ENCODE measurements around the gene HLCS. TPM values are rescaled to one million over a fixed set of nuclear protein-coding genes. Genes with fewer than 3 reads are reported as not detected.

Gene HLCS
- total RNA-seq, 1 donor from 2014 or later, result 17.1 TPM

GRCh38 chr21:36769051-36769839 lies 197.2 kb downstream of the HLCS start:
- ATAC-seq (no peak), DNase-seq (no peak)
- no peak for TF ChIP-seq CTCF (IDR thresholded peaks at IDR 0.05)
- peaks cover 5% of the 10 kb centered on the region for H3K4me1 ChIP-seq
- H3K36me3 ChIP-seq, result no peaks in the 10 kb centered on the region
- intact Hi-C loops (cut with DNase I), result no loop called here
- H3K27ac ChIP-seq, result no peak overlapping the region
- no peaks in the 10 kb centered on the region for H3K9me3 ChIP-seq
- H3K27me3 ChIP-seq (ENCODE audit: low read depth), result no peaks in the 10 kb centered on the region
- H3K4me3 ChIP-seq, result no peak overlapping the region

GRCh38 chr21:36768496-36768895 lies 198.0 kb downstream of the HLCS start:
- Histone ChIP-seq H3K27ac (peak overlapping the region; percentile 56), H3K27me3 (ENCODE audit: low read depth) (no peaks in the 10 kb centered on the region), H3K36me3 (no peaks in the 10 kb centered on the region), H3K9me3 (no peaks in the 10 kb centered on the region), H3K4me1 (peaks cover 5% of the 10 kb centered on the region), H3K4me3 (no peak overlapping the region)
- no peak for TF ChIP-seq CTCF (IDR thresholded peaks at IDR 0.05)
- ATAC-seq (no peak), DNase-seq (no peak)
- intact Hi-C loops (cut with DNase I), result no loop called here

- H3K27me3 ChIP-seq (ENCODE audit: low read depth), result no peaks in the 10 kb centered on the region
- no peak overlapping the region for H3K4me3 ChIP-seq
- no peak for TF ChIP-seq CTCF (IDR thresholded peaks at IDR 0.05)
- no peak overlapping the region for H3K27ac ChIP-seq
- H3K4me1 ChIP-seq, result peaks cover 5% of the 10 kb centered on the region
- ATAC-seq (no peak), DNase-seq (no peak)
- H3K36me3 ChIP-seq, result no peaks in the 10 kb centered on the region
- intact Hi-C loops (cut with DNase I), result no loop called here
- no peaks in the 10 kb centered on the region for H3K9me3 ChIP-seq
Observed at GRCh38 chr21:36767096-36767495, 199.4 kb downstream of the HLCS start.

- no peak overlapping the region for H3K4me3 ChIP-seq
- no peaks in the 10 kb centered on the region for H3K36me3 ChIP-seq
- no peak for DNase-seq
- no peak for ATAC-seq
- peaks cover 5% of the 10 kb centered on the region for H3K4me1 ChIP-seq
- no peak overlapping the region for H3K27ac ChIP-seq
- intact Hi-C loops (cut with DNase I), result no loop called here
- no peaks in the 10 kb centered on the region for H3K27me3 ChIP-seq (ENCODE audit: low read depth)
- TF ChIP-seq CTCF (IDR thresholded peaks at IDR 0.05), result no peak
- H3K9me3 ChIP-seq, result no peaks in the 10 kb centered on the region
Observed at GRCh38 chr21:36766511-36766910, 200.0 kb downstream of the HLCS start.

- intact Hi-C loops (cut with DNase I), result no loop called here
- no peak for TF ChIP-seq CTCF (IDR thresholded peaks at IDR 0.05)
Observed at GRCh38 chr21:36765229-36765628, 201.2 kb downstream of the HLCS start.

More at GRCh38 chr21:36765229-36765628, 201.2 kb downstream of the HLCS start:
- Histone ChIP-seq H3K4me1 (peaks cover 5% of the 10 kb centered on the region), H3K9me3 (no peaks in the 10 kb centered on the region), H3K4me3 (no peak overlapping the region), H3K27ac (no peak overlapping the region), H3K27me3 (ENCODE audit: low read depth) (no peaks in the 10 kb centered on the region), H3K36me3 (no peaks in the 10 kb centered on the region)
- no peak for ATAC-seq
- DNase-seq, result no peak

All from lower lobe of right lung (tissue), 2 donors.